HG03039 (cell line): ENCODE measurements around the gene GPC5.
"Not testable (repeated sequence)": the region's sequence is repeated elsewhere in the genome, so short reads cannot be mapped to it uniquely, and the experiment has no call there.

Experiments used
- ATAC-seq: cut with Tn5 transposase; IDR thresholded peaks from one replicate; pipeline ENCODE4 v1.9.1; 2021; ENCODE audit warnings: mild to moderate bottlenecking, moderate library complexity; ENCODE audit not compliant: unreplicated experiment

The GPC5 gene

DNA sequence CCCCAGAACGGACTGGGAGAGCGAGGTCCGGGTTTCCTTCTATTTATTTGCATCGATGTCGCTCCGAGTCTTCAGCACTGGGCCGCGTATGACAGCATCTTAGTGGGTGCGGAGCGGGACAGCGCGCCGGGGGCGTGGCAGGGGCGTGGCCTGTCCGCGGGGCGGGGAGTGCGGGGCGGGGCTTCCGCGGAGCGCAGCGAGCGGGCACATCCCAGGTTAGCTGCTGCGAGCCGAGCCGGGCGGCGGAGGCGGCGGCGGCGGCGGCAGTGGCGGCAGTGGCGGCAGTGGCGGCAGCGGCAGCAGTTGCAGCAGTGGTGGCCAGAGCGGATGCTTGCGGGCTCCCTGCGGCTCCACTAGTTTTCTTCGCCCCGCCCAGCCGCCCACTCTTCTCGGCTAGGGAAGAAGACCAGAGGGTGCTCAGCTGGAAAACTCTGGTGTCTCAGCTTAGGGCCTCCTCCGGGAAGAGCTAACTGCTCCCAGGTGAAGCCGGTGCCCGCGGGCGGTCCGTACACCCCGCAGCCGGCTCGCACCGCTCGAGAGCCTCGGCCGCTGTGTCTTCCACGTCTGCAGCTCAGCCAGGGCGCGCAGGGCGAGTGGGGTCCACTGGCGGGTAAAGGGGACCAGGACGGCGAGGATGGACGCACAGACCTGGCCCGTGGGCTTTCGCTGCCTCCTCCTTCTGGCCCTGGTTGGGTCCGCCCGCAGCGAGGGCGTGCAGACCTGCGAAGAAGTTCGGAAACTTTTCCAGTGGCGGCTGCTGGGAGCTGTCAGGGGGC, at the start of gene GPC5:
GPC5 (plus strand) TSS at position 209 of the 776 bp plus-strand sequence.
- ATAC-seq, result peak; percentile 98

DNA sequence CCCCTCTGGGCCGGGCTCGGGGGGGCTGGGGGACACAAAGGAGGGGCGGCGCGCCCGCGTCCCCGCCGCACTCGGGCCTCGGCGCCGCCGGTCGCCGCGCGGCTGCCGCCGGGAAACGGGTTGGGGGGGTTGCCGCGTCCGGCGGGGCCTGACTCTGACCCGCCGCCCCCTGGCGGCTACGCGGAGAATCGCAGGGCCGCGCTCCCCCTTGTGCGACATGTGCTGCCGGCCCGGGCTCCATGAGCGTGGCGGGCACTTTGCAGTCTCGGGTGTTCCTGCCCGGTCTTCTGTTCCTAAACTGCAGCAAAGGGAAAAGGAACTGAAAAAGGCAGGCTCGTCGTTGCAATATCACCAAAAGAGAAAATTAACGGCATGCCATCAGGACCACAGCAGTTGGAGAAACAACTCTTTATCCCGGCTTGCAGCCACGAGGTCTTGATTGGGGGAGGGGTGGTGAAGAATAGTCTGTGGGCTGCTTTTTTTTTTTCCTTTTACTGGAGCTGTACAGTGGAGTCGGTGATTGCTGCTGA, 49.5 kb upstream of the GPC5 start:
- peak; percentile 43 for ATAC-seq

DNA sequence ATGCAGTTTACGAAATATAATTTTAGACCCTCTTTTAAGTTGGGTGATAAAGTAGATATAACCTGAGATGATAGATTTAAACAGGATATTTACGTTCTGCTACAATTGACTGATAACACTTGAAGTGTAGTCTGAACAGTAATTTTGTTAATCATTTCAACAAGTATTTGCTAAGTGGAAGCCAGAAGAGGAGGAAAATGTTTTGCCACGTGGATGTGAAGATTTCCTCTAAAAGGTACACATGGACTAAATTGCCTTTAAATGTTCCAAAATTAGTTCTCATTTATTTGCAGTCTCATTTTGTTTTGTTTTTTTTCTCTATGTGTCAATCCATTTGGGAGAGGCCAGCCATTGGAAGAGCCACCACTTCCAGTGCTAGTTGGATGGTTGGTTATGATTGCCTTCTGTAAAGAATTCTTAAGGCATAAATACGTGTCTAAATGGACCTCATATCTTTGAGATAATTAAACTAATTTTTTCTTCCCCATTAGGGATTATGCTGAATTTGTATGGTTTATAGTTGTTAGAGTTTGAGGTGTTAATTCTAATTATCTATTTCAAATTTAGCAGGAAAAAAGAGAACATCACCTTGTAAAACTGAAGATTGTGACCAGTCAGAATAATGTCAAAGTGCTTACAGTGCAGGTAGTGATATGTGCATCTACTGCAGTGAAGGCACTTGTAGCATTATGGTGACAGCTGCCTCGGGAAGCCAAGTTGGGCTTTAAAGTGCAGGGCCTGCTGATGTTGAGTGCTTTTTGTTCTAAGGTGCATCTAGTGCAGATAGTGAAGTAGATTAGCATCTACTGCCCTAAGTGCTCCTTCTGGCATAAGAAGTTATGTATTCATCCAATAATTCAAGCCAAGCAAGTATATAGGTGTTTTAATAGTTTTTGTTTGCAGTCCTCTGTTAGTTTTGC, 48.2 kb upstream of the GPC5 start:
- ATAC-seq, result no peak

DNA sequence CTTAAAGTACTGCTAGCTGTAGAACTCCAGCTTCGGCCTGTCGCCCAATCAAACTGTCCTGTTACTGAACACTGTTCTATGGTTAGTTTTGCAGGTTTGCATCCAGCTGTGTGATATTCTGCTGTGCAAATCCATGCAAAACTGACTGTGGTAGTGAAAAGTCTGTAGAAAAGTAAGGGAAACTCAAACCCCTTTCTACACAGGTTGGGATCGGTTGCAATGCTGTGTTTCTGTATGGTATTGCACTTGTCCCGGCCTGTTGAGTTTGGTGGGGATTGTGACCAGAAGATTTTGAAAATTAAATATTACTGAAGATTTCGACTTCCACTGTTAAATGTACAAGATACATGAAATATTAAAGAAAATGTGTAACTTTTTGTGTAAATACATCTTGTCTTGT, 47.3 kb upstream of the GPC5 start:
- no peak for ATAC-seq

DNA sequence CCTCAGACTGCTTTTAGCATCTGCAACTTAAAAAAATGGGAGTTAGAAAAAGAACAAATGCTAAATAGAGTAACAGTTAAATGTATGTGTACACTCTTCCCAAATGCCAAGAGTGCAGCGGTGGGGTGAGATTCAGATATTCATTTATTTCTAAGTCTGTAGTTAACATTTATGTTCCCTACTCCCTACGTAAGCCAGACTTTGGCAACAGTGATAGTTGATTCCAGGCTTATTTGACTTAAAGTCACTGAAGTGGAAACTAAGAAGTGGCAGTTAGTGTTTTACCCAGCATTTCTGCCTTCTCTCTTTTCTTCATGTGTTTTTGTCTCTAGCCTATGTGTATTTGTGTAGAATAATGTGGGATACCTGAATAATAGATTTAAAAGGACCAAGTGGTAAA, 46.4 kb upstream of the GPC5 start:
- ATAC-seq, result no peak

DNA sequence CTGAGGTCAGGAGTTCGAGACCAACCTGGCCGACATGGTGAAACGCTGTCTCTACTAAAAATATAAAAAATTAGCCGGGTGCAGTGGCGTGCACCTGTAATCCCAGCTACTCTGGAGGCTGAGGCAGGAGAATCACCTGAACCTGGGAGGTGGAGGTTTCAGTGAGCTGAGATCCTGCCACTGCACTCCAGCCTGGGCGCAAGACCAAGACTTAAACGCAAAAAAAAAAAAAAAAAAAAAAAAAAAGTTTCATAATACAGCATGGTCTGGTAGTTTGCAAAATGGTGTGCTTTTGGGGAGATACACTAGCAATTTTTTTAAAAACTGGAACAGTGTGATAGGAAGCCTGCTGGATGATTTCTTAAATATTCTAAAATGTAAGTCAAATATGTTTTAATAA, 45.5 kb upstream of the GPC5 start:
- not testable (repeated sequence) for ATAC-seq

DNA sequence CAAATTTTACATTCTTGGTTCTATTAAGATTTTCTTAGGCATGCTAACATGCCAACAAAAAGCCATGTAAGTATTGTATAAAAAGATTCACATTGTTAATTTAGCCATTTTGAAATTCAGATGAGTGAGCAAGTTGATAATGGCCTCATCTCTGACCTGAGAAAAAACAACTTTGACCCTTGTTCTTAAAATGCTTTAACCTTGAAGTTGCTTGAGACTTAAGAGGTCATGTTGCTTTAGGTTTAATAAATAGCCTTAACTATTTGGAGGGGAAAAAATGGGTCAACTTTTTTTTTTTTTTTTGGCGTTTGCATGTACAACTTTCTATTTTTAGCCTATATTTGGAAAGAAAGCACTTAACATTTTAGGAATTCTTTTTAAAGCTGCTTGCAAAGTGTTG, 44.9 kb upstream of the GPC5 start:
- ATAC-seq, result no peak

DNA sequence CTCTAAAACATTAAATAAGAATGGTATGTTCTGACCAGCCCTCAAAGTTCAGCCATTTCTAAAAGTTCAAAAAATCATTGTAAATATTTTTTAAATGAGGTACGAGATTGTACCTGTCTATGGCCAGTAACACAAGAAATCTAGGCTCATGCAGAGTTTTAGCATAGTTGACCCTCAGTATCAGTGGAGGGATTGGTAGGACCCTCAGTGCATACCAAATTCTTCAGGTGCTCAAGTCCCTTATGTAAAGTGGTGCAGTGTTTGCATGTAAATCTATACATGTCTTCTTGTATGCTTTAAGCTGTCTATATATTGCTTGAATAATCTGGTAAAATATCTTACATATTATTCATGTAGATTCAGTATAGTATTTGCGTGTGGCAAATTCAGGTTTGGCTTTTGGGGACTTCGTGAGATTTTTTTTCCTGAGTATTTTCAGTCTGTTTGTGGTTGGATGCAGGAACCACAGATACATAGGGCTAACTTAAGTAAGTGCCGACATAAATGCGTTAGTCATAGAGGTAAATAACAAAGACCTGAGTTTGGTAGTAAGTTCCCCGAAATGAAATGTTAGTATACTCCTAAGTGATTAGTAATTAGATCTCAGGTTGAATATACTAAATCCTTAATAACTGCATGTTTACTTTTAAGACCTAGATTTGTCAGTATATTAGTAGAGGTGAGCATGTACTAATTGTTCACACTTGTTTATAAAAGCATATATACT, 43.2 kb upstream of the GPC5 start:
- no peak for ATAC-seq

DNA sequence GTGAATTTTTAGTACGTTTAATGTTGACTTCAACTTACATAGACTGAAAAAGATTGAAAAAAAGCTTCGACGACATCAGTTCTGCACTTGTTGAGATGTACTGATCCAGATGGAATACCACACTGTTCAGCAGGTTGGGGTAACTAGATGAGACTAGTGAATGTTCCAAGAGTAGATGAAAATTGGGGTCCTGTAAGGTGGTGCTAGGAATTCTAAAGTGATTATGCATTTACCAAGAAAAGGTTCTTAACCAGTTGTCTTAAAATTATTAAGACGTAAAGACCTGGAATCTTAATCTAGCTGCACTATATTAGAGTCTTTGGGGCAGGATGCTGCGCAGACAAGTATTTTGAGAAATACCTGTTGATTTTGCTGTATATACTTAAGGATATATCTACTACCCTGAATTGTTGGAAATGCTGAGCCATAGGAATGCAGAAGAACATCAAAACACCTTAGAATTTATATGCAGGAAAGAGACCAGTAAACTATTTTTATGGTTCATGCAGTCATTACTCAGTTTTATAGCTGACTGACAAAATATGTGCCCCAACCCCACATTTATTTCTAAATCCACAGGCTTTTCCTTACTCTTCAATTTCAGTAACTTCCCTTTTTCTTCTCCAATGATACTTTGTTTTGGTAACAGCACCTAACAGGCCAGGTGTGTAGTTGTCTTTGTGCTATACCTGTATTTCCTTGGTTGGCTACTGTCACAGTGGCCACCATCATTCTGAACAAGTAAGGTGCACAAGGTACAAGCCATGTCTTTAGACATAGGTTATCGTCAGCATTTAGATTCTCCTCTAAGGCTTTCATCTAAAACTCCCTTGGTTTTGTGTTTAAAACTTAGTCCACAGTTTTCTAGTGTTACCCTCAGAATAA, 42.4 kb upstream of the GPC5 start:
- no peak for ATAC-seq

DNA sequence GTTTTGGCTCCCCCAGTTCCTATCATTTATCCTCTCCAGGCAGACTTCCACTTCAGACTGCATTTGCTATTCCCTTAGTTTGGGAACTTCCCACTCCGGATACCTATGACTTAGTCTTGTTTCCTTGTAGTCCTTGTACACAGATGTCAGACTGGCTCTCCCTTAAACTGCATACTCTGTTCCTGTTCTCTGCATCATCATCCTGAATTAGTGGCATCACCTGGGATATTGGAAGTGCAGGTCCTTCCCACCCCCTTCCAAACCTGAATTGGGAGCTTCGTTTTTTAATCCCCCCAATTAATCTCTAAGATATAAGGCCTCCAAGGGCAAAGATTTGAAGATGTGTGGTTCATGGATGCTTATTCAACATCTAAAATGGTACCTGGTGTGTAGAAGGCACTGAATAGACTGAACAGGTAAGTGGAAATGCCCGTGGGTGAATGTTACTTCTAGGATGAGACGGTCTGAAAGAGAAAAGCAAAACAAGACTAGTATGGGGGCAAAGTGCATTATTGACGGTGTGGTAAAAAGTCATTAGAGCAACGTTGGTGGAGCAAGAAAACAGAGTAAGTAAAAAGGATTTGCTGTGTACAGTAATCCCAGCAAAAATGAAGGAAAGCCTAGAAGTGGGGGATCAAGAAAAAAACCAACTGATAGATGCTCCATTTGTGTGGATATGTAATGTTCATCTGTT, 41.4 kb upstream of the GPC5 start:
- no peak for ATAC-seq

DNA sequence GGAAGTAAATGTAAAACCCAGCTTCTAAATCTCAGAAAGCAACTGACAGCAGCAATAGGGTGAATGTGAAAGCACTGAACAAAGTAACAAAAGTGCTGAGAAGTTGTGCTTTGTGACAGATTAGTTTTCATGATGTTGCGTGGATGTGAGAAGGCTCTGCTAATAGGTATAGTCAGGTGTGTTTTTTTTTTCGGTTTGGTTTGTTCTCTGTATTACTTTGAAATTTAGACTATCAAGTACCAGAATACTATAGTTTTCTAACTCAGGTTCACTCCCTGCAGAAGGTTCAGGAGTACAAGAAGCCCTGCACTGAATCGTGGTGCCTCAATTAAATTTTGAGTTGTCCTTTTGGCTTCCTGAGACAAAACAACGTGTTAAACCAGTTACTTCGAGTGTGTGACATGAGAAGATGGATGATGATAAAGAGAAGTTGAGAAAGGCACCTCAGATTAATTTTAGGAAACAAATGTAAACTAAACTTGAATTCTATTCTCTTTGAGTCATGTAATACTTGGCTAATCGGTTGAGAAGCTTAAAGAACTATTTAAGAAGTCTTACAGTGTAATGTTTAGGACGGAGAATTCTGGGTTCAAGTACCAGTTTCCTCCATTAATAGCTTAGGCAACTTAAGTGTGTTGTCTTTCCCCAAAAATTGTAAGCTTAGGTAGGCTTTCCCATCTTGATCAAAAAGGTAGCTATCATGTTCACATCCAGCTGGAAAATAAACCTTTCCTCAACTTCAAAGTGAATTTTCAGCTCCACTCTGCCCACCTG, 40.6 kb upstream of the GPC5 start:
- ATAC-seq, result no peak

DNA sequence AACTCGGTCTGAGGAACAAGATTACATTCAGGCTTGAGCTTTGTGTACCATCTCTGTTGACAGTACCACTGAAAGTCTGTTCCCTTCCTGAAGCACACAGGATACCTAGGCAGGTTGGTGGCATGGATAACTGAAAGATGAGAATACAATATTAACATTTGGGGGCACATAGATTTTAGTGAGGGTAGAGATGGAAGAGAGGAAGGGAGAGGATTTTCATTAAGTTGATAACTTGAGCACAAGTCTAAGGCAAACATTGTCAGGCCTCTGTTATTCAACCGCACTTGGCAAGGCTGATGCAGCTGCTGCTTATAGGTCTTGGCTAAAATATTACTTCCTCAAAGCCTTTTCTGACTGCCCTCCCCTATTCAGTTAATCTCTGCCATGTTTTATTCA, 40.0 kb upstream of the GPC5 start:
- no peak for ATAC-seq

DNA sequence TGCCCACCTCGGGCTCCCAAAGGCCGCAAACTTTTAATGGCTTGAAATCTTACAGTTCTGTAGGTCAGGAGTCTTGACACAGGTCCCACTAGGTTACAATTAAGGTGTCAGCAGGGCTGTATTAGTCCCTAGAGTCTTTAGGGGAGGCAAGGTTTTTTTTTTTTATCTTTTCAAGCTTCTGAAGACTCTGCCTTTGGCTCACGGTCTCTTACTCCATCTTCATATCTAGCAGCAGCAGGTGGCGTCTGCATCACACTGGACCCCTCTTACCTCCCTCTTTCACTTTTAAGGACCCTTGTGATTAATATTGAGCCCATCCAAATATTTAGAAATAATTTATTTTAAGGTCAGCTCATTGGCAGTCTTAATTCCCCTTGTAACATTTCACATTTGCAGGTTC, 39.3 kb upstream of the GPC5 start:
- ATAC-seq, result no peak

DNA sequence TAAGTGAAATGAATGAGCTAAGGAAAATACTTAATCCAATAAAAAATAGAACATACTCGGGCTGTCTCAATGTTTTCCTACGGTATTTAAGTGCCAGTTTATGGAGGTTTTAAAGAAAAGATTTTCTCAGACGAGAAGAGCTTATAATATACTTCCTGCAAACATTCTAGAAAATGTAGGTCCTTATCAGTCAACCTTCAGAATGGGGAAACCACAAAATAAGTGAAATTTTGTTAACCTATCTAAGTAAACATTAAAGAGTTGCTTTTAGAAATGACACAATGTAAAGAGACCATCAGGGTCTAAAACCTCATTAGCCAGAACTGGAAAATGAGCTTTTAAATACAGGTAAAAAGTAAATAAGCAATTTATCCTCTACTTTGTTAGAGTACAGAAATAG, 38.8 kb upstream of the GPC5 start:
- no peak for ATAC-seq

DNA sequence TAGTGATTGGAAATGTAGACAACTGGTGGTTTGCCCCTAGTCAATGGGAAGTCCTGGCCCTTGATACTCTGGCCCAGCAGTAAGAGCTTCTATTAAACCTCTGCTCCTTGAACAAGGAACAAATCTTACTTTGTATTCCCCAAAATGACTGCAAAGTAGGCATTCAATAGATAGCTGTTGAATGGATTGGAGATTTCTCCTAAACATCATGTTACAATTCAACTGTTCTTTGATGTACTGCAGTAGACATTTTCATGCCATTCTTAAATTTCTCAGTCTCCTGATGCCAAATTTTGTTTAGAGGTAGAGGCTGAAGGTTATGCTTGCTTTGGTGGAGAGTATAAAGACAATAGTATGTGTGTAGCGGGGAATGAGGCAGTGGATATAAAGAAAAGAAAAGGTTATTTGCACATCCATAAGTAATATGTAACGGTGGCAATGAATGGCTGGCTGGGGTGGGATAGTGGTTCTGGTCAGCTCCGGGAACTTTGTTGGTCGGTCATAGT, 38.1 kb upstream of the GPC5 start:
- no peak for ATAC-seq

DNA sequence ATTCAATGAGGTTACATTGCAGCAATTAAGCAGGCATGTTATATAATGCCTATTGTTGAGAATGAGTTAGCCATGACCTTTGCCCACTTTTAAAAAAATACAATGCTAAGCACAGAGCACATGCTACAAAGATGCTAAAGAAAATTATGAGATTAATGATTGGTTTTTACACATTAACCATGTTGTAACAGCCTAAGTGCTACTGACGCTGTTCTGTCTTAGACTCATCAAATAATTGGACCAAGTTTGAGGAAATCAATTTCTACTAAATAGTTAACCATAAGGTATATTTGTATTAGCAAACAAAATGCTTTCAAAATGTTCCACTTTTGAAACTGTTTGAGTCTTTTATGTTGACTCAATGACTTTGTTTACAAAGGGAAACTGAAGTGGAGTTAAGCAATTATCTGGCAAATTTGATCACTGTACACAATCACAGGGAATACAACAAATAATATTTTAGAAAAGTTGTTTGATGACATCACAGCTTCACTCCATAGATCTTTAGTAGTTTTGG, 36.6 kb upstream of the GPC5 start:
- no peak for ATAC-seq

DNA sequence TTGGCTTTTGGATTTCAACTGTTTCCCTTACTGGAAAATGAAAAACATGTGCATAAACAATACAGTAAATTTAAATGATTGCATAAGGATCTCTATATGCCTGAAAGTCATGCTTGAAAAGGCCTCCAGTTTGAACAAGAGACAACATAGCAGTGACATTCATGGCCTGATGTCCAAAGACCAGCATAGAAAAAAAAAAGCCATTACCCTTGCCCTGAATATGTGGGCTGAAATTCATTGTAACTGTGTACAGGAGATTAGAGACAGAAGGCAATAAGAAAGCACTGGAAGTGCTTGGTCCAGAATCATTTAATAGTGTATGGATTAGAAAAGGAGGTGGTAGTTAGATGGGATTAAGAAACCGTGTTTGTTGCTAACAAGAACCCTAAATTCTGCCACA, 35.5 kb upstream of the GPC5 start:
- no peak for ATAC-seq

DNA sequence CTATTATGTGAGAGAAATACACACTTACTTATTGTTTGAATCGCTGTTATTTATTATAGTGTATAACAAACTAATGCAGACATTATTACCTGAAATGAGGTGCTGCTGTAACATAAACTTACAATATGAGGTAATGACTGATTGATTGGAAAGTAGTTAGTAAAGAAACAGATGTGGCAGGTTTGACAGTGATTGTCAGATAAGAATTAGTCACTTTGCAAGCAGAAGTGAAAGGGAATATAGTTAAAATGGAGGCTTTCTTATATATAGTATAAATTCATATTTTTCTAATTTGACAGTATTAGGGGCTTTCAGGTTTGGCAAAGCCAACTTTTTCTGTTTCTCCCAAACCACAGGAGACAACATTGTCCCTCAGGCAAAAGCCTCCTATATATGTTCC, 30.3 kb upstream of the GPC5 start:
- no peak for ATAC-seq
